ENCODE data around the gene NUDT16L1. TPM values are rescaled to one million over a fixed set of nuclear protein-coding genes. Genes with fewer than 3 reads are reported as not detected.

Gene NUDT16L1
- polyA plus RNA-seq, 1 donor from 2014 or later, result 125 TPM

GRCh38 chr16:4678596-4678995 is 14.8 kb upstream of the NUDT16L1 start:
- H3F3A ChIP-seq (ENCODE audit: insufficient read depth, low read length, poor library complexity, severe bottlenecking), result no peaks in the 10 kb centered on the region
- H3K27ac ChIP-seq (ENCODE audit: low read length), result no peak overlapping the region
- no peaks in the 10 kb centered on the region for H4K20me1 ChIP-seq (ENCODE audit: insufficient read depth)
- no peaks in the 10 kb centered on the region for H3K79me2 ChIP-seq (replicated peaks; ENCODE audit: insufficient read depth, low read length)
- no peak overlapping the region for H3K4me3 ChIP-seq (ENCODE audit: low read length)
- no peak overlapping the region for H2AFZ ChIP-seq (ENCODE audit: low read depth, low read length)
- H3K27me3 ChIP-seq (ENCODE audit: insufficient read depth, low read depth, low read length), result no peaks in the 10 kb centered on the region
- no peak overlapping the region for H3K4me2 ChIP-seq (ENCODE audit: low read length)
- H3K9me2 ChIP-seq (ENCODE audit: insufficient read depth, low read length), result no peaks in the 10 kb centered on the region
- H3K9me3 ChIP-seq (ENCODE audit: low read length), result no peaks in the 10 kb centered on the region
- no peak for TF ChIP-seq MXI1 (conservative IDR thresholded peaks at IDR 0.05; ENCODE audit: poor library complexity, severe bottlenecking)
- TF ChIP-seq EZH2 (IDR thresholded peaks at IDR 0.05; ENCODE audit: borderline replicate concordance, insufficient read depth, low read length, poor library complexity, severe bottlenecking), result no peak
- no peak for TF ChIP-seq EP300 (conservative IDR thresholded peaks at IDR 0.05; ENCODE audit: poor library complexity, severe bottlenecking)
- TF ChIP-seq REST (IDR thresholded peaks at IDR 0.05; ENCODE audit: borderline replicate concordance), result no peak
- TF ChIP-seq CTCF (IDR thresholded peaks at IDR 0.05; ENCODE audit: poor library complexity, severe bottlenecking), result no peak
- TF ChIP-seq TAF1 (IDR thresholded peaks at IDR 0.05; ENCODE audit: low read depth), result no peak
- TF ChIP-seq POLR2AphosphoS5 (IDR thresholded peaks at IDR 0.05), result no peak
- TF ChIP-seq RAD21 (conservative IDR thresholded peaks at IDR 0.05), result no peak
- no peak for TF ChIP-seq SMC3 (conservative IDR thresholded peaks at IDR 0.05; ENCODE audit: poor library complexity)
- no peaks in the 10 kb centered on the region for H3K36me3 ChIP-seq (ENCODE audit: insufficient read depth, low read length)
- no peak overlapping the region for H3K9ac ChIP-seq (ENCODE audit: low read length)

- no peaks in the 10 kb centered on the region for H4K20me1 ChIP-seq (ENCODE audit: insufficient read depth)
- H3K9me2 ChIP-seq (ENCODE audit: insufficient read depth, low read length), result no peaks in the 10 kb centered on the region
- no peak overlapping the region for H3K4me3 ChIP-seq (ENCODE audit: low read length)
- H3K9ac ChIP-seq (ENCODE audit: low read length), result no peak overlapping the region
- no peak overlapping the region for H2AFZ ChIP-seq (ENCODE audit: low read depth, low read length)
- no peaks in the 10 kb centered on the region for H3K79me2 ChIP-seq (replicated peaks; ENCODE audit: insufficient read depth, low read length)
- no peak overlapping the region for H3K27ac ChIP-seq (ENCODE audit: low read length)
- H3K36me3 ChIP-seq (ENCODE audit: insufficient read depth, low read length), result no peaks in the 10 kb centered on the region
- TF ChIP-seq RAD21 (conservative IDR thresholded peaks at IDR 0.05) (no peak), TAF1 (IDR thresholded peaks at IDR 0.05; ENCODE audit: low read depth) (no peak), MXI1 (conservative IDR thresholded peaks at IDR 0.05; ENCODE audit: poor library complexity, severe bottlenecking) (no peak)
- H3K4me2 ChIP-seq (ENCODE audit: low read length), result no peak overlapping the region
- H3K9me3 ChIP-seq (ENCODE audit: low read length), result no peaks in the 10 kb centered on the region
- H3K27me3 ChIP-seq (ENCODE audit: insufficient read depth, low read depth, low read length), result no peaks in the 10 kb centered on the region
- H3F3A ChIP-seq (ENCODE audit: insufficient read depth, low read length, poor library complexity, severe bottlenecking), result no peaks in the 10 kb centered on the region
Observed at GRCh38 chr16:4679156-4679849, 14.1 kb upstream of the NUDT16L1 start.
